OCI-LY1 (cell line): Measurements from ENCODE around the gene TP73.

Experiments used
- H2AFZ ChIP-seq: fragments of 200-600 bp; sonication (generic), shearing (Covaris generic); 2 replicates; pipeline ENCODE4 v1.6.0; 2014; ENCODE audit warnings: antibody characterized with exemption, mild to moderate bottlenecking, low read length
- H3F3A ChIP-seq: fragments of 200-600 bp; sonication (generic), shearing (Covaris generic); 2 replicates; pipeline ENCODE4 v1.6.0; 2014; ENCODE audit warnings: mild to moderate bottlenecking, antibody characterized with exemption, low read length, moderate library complexity; ENCODE audit not compliant: insufficient read depth
- H3K27ac ChIP-seq: fragments of 200-600 bp; sonication (generic); 2 replicates; pipeline ENCODE4 v1.5.1; 2014; ENCODE audit warnings: low read length, mixed run types, mild to moderate bottlenecking, low read depth; ENCODE audit not compliant: poor library complexity, severe bottlenecking
- H3K27me3 ChIP-seq: fragments of 200-600 bp; sonication (generic); 2 replicates; pipeline ENCODE4 v1.6.0; 2014; ENCODE audit warnings: antibody characterized with exemption, mild to moderate bottlenecking, low read length, moderate library complexity; ENCODE audit not compliant: insufficient read depth
- H3K36me3 ChIP-seq: fragments of 200-600 bp; sonication (generic); 2 replicates; pipeline ENCODE4 v1.6.1; 2014; ENCODE audit warnings: mild to moderate bottlenecking, antibody characterized with exemption, low read length, moderate library complexity, mixed read lengths; ENCODE audit not compliant: insufficient read depth
- H3K4me1 ChIP-seq: fragments of 200-600 bp; sonication (generic); 2 replicates; pipeline ENCODE4 v1.5.1; 2014; ENCODE audit warnings: mild to moderate bottlenecking, low read length, moderate library complexity; ENCODE audit not compliant: insufficient read depth, severe bottlenecking
- H3K4me2 ChIP-seq: fragments of 200-600 bp; sonication (generic), shearing (Covaris generic); 2 replicates; pipeline ENCODE4 v1.6.1; 2014; ENCODE audit warnings: low read length
- H3K4me3 ChIP-seq: fragments of 200-600 bp; sonication (generic); 2 replicates; pipeline ENCODE4 v1.5.1; 2014; ENCODE audit warnings: low read length, low read depth, mild to moderate bottlenecking, mixed read lengths; ENCODE audit not compliant: poor library complexity, severe bottlenecking
- H3K79me2 ChIP-seq: fragments of 200-600 bp; shearing (Covaris generic); 2 replicates; pipeline ENCODE4 v1.6.1; 2016; ENCODE audit warnings: mixed run types, low read length, mixed read lengths; ENCODE audit not compliant: insufficient read depth
- H3K9ac ChIP-seq: fragments of 200-600 bp; sonication (generic), shearing (Covaris generic); 2 replicates; pipeline ENCODE4 v1.6.1; 2014; ENCODE audit warnings: mild to moderate bottlenecking, low read length, mixed read lengths
- H3K9me2 ChIP-seq: fragments of 200-600 bp; sonication (generic), shearing (Covaris generic); 2 replicates; pipeline ENCODE4 v1.6.1; 2014; ENCODE audit warnings: low read depth, mild to moderate bottlenecking, low read length, mixed read lengths
- H3K9me3 ChIP-seq: fragments of 200-600 bp; shearing (Covaris generic); 2 replicates; pipeline ENCODE4 v1.6.1; 2014; ENCODE audit warnings: low read length, mixed read lengths
- H4K20me1 ChIP-seq: fragments of 200-600 bp; sonication (generic), shearing (Covaris generic); 2 replicates; pipeline ENCODE4 v1.6.0; 2016; ENCODE audit warnings: mild to moderate bottlenecking, low read length; ENCODE audit not compliant: insufficient read depth
- EZH2 ChIP-seq: fragments of 200-600 bp; sonication (generic), shearing (Covaris generic); IDR thresholded peaks from 2 replicates; pipeline ENCODE4 v1.8.0; 2017; ENCODE audit warnings: borderline replicate concordance, mixed run types, mild to moderate bottlenecking, antibody characterized with exemption, low read length, moderate library complexity, mixed read lengths
- TF ChIP-seq, protein P1 (sequence below): fragments of 200-600 bp; sonication (generic), shearing (Covaris generic); IDR thresholded peaks from 2 replicates; pipeline ENCODE4 v1.5.1; 2017; ENCODE audit warnings: mild to moderate bottlenecking, antibody characterized with exemption, low read length, moderate library complexity, mixed read lengths

Gene TP73

DNA sequence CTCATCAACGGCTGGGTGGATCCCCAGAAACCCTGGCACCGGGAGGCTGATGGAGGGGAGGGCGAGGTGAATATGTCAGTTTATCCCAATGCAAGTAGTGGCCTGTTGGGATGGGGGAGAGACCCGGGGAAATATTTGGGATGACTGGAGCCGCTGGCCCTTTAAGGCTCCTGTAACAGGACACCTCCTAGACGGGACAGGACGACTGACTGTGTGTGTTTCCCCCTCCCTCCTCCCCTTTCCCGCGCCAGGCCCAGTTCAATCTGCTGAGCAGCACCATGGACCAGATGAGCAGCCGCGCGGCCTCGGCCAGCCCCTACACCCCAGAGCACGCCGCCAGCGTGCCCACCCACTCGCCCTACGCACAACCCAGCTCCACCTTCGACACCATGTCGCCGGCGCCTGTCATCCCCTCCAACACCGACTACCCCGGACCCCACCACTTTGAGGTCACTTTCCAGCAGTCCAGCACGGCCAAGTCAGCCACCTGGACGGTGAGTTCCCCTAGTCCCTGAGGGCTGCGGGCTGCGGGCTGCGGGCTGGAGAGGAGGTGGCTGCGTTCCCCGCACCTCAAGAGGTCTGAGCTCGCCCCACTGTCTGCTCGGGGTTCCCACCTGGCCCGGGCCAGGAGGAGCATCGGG is 55.1 kb downstream of the TP73 start:
- TF ChIP-seq EZH2, result no peak
- TF ChIP-seq, protein P1, sequence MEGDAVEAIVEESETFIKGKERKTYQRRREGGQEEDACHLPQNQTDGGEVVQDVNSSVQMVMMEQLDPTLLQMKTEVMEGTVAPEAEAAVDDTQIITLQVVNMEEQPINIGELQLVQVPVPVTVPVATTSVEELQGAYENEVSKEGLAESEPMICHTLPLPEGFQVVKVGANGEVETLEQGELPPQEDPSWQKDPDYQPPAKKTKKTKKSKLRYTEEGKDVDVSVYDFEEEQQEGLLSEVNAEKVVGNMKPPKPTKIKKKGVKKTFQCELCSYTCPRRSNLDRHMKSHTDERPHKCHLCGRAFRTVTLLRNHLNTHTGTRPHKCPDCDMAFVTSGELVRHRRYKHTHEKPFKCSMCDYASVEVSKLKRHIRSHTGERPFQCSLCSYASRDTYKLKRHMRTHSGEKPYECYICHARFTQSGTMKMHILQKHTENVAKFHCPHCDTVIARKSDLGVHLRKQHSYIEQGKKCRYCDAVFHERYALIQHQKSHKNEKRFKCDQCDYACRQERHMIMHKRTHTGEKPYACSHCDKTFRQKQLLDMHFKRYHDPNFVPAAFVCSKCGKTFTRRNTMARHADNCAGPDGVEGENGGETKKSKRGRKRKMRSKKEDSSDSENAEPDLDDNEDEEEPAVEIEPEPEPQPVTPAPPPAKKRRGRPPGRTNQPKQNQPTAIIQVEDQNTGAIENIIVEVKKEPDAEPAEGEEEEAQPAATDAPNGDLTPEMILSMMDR, result no peak
- no peaks in the 10 kb centered on the region for H3K9me2 ChIP-seq
- H3K4me1 ChIP-seq, result no peaks in the 10 kb centered on the region
- no peaks in the 10 kb centered on the region for H3K79me2 ChIP-seq
- H3F3A ChIP-seq, result no peaks in the 10 kb centered on the region
- H3K36me3 ChIP-seq, result no peaks in the 10 kb centered on the region
- no peak overlapping the region for H3K27ac ChIP-seq
- no peak overlapping the region for H2AFZ ChIP-seq
- H3K4me3 ChIP-seq, result no peak overlapping the region
- no peaks in the 10 kb centered on the region for H4K20me1 ChIP-seq
- H3K9ac ChIP-seq, result no peak overlapping the region
- peaks cover 9% of the 10 kb centered on the region for H3K27me3 ChIP-seq
- no peak overlapping the region for H3K4me2 ChIP-seq
- no peaks in the 10 kb centered on the region for H3K9me3 ChIP-seq

DNA sequence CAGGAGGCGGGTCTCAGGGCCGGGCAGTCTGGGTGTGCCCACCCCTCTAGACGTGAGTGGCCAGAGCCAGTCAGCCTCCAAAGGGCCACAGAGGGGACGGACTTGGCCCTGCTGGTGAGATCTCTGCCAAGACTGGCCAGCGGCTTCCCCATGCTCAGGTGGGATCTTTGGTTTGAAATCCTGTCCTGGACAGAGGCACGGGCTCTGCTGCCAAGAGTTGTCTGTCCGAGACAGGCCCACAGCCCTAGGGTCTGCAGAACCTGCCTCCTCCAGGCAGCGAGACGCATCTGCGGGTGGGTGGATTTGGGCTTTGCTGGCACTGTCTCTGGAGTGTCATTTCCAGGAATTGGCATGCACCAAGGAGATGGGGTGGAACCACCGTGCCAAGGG is 55.6 kb downstream of the TP73 start:
- H3K27ac ChIP-seq, result no peak overlapping the region
- H3K9me2 ChIP-seq, result no peaks in the 10 kb centered on the region
- H3K4me2 ChIP-seq, result no peak overlapping the region
- H3K9me3 ChIP-seq, result no peaks in the 10 kb centered on the region
- no peaks in the 10 kb centered on the region for H4K20me1 ChIP-seq
- no peak overlapping the region for H2AFZ ChIP-seq
- H3K79me2 ChIP-seq, result no peaks in the 10 kb centered on the region
- H3K4me3 ChIP-seq, result no peak overlapping the region
- H3K36me3 ChIP-seq, result no peaks in the 10 kb centered on the region
- no peak for TF ChIP-seq EZH2
- TF ChIP-seq, protein P1, result no peak
- H3K27me3 ChIP-seq, result peaks cover 7% of the 10 kb centered on the region; the same call in 1 of the 2 replicates
- H3K4me1 ChIP-seq, result no peaks in the 10 kb centered on the region
- H3F3A ChIP-seq, result no peaks in the 10 kb centered on the region
- no peak overlapping the region for H3K9ac ChIP-seq

DNA sequence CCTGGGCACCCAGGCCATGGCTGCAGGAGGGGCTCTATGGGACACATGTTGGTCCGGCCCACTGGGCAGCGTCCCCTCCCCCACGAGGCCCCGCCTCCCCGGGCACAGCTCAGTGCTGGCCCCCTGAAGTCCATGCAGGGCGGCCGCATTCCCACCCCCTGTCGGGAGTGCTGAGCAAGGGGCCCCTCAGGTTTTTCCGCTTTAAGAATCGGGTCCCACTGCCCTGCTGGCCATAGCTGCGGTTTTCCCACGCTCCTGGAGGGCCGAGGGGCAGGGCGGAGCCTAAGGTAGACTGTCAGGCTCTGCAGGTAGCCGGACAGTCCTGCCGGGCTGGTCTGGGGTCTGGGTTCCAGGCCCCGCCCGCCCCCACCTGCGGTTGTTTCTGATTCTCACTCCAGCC is 56.5 kb downstream of the TP73 start:
- H3K27me3 ChIP-seq, result peaks cover 7% of the 10 kb centered on the region; the same call in 1 of the 2 replicates

More for the DNA sequence above, 56.5 kb downstream of the TP73 start:
- Histone ChIP-seq H3K9me3 (no peaks in the 10 kb centered on the region), H3K4me1 (no peaks in the 10 kb centered on the region), H3K4me2 (no peak overlapping the region), H4K20me1 (no peaks in the 10 kb centered on the region), H3K79me2 (no peaks in the 10 kb centered on the region), H3F3A (no peaks in the 10 kb centered on the region), H3K9me2 (no peaks in the 10 kb centered on the region), H3K27ac (no peak overlapping the region), H3K4me3 (no peak overlapping the region), H2AFZ (no peak overlapping the region), H3K36me3 (no peaks in the 10 kb centered on the region), H3K9ac (no peak overlapping the region)
- TF ChIP-seq, protein P1, result no peak
- TF ChIP-seq EZH2, result no peak
